ENCODE measurements around the gene LGI1.
A peak's percentile ranks its signal among the peaks of the same experiment; 100 is the strongest.
"Not testable (repeated sequence)": the region's sequence is repeated elsewhere in the genome, so short reads cannot be mapped to it uniquely, and the experiment has no call there.

The LGI1 gene

GRCh38 chr10:93812659-93813338, 55.1 kb downstream of the LGI1 start:
- no peak for DNase-seq

- no peak for DNase-seq
Observed at GRCh38 chr10:93813507-93814465, 56.0 kb downstream of the LGI1 start.

- no peak for DNase-seq
Observed at GRCh38 chr10:93815304-93816096, 57.8 kb downstream of the LGI1 start.

- no peak for DNase-seq
Observed at GRCh38 chr10:93816123-93816747, 58.5 kb downstream of the LGI1 start.

- no peak for DNase-seq
Observed at GRCh38 chr10:93818086-93818485, 60.4 kb downstream of the LGI1 start.

GRCh38 chr10:93819520-93819919, 61.8 kb downstream of the LGI1 start:
- DNase-seq, result no peak

- no peak for DNase-seq
Observed at GRCh38 chr10:93820434-93820833, 62.7 kb downstream of the LGI1 start.

GRCh38 chr10:93821051-93821772, 63.5 kb downstream of the LGI1 start:
- DNase-seq, result no peak

- DNase-seq, result no peak
Observed at GRCh38 chr10:93826355-93826754, 68.6 kb downstream of the LGI1 start.

- DNase-seq, result peak; percentile 20
Observed at GRCh38 chr10:93827056-93827804, 69.5 kb downstream of the LGI1 start.

- not testable (repeated sequence) for DNase-seq
Observed at GRCh38 chr10:93831065-93831464, 73.3 kb downstream of the LGI1 start.

- no peak for DNase-seq
Observed at GRCh38 chr10:93835770-93836169, 78.0 kb downstream of the LGI1 start.

- no peak for DNase-seq
Observed at GRCh38 chr10:93837822-93838221, 80.1 kb downstream of the LGI1 start.

GRCh38 chr10:93838278-93838677, 80.5 kb downstream of the LGI1 start:
- DNase-seq, result no peak

- DNase-seq, result no peak
Observed at GRCh38 chr10:93841961-93842360, 84.2 kb downstream of the LGI1 start.

- DNase-seq, result no peak
Observed at GRCh38 chr10:93844979-93845626, 87.4 kb downstream of the LGI1 start.

Measured in central memory CD4-positive, alpha-beta T cell (primary cell).